Stimulated activated CD4-positive, alpha-beta T cell treated with anti-CD3 and anti-CD28 coated beads, TNF-alpha, amount 100 ng/mL, for 24 hours (primary cell): Measurements from ENCODE around the gene ARHGAP18.
A peak's percentile ranks its signal among the peaks of the same experiment; 100 is the strongest.

Source experiments
- DNase-seq, 3 experiments: peaks; one replicate each; pipeline ENCODE4 v3.0.0-alpha.2; 2020; ENCODE audit warnings: low read depth in 3 of 3

Gene ARHGAP18

GRCh38 chr6:129643968-129644367 is 66.0 kb downstream of the ARHGAP18 start:
- no peak for DNase-seq

DNA sequence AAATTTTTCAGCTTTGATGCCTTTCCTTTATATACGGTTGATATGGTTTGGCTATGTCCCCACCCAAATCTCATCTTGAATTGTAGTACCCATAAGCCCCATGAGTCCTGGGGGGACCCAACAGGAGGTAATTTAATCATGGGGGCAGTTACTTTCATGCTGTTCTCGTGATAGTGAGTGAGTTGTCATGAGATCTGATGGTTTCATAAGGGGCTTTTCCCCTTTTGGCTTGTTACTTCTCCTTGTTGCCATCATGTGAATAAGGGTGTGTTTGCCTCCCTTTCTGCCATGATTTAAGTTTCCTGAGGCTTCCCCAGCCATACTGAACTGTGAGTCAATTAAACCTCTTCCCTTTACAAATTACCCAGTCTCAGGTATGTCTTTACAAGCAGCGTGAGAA is 66.8 kb downstream of the ARHGAP18 start:
- no peak for DNase-seq

DNA sequence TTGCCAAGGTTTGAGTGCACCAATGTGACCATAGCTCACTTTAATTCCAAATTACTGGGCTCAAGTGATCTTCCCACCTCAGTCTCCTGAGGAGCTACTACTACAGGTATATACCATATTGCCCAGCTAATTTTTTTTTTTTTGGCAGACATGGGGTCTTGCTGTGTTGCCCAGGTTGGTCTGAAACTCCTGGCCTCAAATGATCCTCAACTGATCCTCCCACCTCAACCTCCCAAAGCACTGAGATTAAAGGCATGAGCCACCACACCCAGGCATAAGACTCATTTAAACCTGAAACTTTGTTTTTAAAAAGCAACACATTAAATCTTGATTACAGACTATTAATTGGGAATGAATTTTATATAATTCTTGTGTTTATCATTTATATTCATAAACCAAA is 67.7 kb downstream of the ARHGAP18 start:
- DNase-seq = no peak

GRCh38 chr6:129641344-129641743 is 68.6 kb downstream of the ARHGAP18 start:
- DNase-seq = no peak

- no peak for DNase-seq
Observed at GRCh38 chr6:129638686-129639085, 71.3 kb downstream of the ARHGAP18 start.

DNA sequence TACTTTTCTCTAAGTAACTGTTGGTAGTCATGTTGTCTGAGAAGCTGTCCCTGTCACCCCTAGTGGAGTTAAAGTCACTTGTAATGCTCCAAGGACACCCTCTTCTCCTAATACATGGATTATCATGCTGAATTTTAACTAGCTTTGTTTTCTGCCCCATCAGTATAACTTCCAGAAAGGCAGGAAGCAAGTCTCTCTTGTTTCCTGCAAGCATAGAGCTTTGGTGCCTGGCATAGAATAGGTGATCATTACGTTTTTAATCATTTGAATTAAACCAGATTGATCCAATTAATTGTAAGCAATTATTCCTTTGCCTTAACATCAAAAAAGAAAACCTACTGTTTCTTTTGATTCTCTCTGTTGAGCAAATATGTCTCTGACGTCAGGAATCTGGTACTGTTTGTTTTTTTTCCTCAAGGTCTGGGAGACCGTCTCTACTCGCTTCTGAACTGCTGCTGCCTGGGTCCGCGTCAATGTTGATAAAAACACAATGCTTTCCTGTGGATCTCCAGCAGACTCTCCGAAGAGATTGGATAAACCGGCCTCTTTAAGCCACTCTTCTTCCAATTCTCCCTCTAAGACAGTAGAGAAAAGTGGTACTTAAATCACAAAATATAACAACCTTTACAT is 71.8 kb downstream of the ARHGAP18 start:
- DNase-seq = no peak

DNA sequence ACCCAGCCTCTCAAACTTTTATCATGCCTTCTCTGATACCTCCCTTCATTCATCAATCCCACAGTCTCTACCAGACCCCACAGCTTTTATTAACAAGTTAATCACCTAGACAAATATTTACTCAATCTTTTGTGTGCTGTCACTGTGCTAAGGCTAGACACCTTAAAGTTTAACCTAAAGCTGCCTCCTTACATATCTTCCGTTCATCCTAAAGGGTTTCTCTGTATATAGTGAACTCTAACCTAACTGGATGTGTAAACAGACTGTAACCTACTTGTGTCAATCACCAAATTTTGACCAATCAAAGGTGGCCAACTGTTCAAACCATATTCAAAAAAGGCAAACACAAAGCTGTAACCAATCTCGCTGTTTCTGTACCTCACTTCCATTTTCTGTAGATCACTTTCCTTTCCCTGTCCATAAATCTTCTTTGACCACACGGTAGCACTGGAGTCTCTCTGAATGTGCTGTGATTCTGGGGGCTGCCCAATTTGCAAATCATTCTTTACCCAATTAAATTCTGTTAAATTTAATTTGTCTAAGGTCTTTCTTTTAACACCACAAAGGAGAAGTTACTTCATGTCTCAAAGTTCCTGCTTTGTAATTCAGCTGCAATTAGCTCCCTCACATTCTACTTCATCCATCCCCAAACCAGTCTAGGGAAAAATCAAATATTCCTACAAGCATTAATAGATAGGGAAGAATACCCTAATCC is 72.5 kb downstream of the ARHGAP18 start:
- DNase-seq = no peak

DNA sequence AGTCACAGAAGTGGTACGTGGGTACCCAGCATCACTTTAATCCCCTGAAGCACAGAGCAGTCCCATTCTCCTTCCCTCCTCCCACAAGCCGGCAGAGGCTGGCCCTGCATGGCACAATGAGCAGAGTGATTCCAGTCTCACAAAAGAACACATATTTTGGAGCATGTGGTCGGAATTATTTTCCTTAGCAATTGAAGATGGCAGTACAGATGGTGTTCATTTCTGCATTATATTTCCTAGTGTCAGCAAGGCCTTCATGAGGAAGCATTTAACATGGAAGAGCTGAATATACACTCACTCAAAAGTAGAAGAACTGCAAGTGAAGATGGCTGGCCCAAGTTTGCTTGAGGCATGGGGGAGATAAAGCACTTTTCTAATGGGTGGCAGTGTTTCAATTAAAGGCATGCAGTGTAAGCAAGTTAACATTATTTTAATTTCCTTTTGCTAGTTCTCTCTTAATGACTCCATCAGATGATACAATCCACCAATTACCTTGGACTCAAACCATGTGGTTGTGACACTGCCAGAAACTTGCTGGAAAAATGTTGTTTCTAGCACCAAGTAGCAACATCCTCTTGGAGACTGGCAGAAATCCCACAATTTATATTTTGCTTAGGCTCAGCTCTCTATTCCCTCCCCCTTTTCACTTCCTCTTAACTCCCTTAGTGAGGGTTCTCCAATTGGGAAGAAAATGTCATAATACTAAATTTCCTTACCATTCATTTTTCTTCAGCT is 74.4 kb downstream of the ARHGAP18 start:
- no peak for DNase-seq

GRCh38 chr6:129634411-129635230 is 75.4 kb downstream of the ARHGAP18 start:
- DNase-seq = no peak

DNA sequence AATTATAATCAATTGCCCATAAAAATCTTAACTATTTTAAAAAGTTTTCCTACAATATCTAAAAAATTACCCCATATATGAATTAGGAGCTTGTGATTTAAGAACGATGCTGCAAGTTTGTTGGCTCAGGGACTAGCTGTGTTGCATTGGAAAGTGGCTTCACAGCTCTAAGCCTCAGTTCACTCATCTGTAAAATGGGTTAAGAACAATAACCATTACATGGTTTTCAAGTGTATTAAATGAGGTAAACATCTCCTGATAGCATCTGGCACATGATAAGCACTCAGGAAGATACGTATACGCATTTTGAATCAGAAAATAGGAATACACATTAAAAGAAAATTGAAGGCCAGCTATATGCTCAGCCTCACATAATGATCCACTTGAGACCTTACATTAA is 76.4 kb downstream of the ARHGAP18 start:
- DNase-seq = no peak

GRCh38 chr6:129632172-129632613 is 77.8 kb downstream of the ARHGAP18 start:
- no peak for DNase-seq

GRCh38 chr6:129631070-129631469 is 78.9 kb downstream of the ARHGAP18 start:
- DNase-seq = no peak

- no peak for DNase-seq
Observed at GRCh38 chr6:129630596-129630995, 79.4 kb downstream of the ARHGAP18 start.

DNA sequence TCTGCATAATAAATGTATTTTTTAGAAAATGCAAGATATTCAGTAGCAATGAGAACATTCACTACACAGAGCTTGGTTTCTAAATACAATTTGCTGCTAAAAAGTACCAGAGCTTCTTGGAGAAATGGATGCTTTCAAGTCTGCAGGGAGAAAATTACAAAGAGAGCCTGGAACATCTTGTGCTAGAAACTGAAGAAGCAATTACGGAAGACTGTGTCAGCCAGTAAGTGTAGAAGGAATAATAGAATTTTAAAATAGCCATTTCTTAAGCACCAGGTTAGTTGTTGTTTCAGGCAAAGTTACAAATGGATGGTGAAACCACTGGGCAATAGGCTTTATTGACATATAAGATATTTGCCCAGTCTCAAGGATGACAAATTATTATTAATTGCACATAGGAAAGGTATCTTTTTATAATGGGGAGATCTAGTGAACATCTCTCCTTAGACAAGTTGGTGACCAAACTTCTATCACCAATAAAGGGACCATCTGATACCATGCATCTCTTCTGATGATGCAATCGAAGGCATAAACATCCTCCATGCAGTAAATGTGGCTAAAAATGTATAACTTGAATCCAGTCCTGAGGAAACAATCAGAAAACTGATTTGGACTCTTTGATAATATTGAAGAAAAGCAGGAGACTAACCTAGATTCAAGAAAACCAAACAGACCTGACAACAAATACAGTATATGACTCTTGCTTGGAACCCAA is 81.7 kb downstream of the ARHGAP18 start:
- DNase-seq = no peak

DNA sequence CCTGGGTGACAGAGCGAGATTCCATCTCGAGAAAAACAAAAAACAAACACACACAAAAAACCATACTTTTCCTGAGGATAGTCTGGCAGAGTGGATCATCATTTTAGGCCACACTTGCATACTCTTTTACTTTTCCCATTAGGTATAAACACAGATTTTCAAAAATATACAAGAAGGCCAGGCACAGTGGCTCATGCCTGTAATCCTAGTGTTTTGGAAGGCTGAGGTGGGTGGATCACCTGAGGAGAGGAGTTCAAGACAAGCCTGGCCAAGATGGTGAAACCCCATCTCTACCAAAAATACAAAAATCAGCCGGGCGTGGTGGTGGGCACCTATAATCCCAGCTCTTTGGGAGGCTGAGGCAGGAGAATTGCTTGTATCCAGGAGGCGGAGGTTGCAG is 85.5 kb downstream of the ARHGAP18 start:
- DNase-seq = no peak

DNA sequence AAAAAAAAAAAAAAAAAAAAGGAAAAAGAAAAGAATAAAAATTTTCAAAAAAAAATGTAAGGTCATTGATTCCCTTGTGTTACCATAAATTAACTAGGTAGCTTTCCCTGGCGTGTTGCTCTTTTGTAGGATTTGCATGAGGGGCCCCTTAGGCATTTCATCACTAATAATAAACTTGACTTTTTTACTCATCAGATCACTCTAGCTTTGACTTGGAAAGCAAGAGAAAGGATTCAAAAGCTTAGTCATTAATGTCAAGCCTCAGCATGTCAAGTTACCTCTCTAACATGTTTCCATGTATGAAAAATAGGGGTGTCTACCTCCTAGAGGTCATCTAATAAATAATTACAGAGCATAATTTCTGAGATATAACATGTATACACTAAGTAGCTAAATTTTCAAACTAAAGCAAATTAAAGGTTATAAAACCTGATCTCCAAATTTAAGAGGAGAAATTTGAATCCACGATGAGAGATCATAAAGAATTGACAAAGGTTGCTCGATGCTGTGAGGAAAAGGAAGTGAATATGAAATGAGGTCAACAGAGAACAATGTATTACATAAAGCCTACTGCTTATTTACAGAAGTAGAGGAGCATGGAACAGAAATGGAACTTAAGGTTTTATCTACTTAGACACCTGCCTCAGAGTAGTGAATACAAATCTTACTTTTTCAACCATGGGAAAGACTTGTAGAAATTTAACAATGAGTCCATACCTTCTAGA is 86.8 kb downstream of the ARHGAP18 start:
- DNase-seq = no peak

DNA sequence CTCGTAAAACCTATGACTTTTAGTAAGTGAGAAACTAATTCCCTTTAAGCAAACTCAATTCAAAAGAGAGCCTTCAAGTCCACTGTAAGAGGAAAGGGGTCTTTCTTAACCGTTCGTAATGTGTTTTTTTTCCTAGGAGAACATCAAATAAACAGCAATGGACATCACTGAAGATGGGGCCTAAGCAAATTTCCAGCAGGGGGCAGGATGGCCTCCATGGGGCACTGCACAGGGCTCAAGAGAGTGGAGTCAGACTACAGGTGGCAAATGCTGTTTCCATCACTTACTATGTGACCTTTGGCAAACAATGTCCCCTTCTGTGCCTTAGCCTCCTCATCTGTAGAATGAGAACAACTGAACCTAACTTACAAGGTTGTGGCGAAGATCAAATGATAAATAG is 88.7 kb downstream of the ARHGAP18 start:
- peak in 2 of 3 experiments; percentile 3 to 7 for DNase-seq

GRCh38 chr6:129620234-129620610 is 89.8 kb downstream of the ARHGAP18 start:
- DNase-seq = no peak

DNA sequence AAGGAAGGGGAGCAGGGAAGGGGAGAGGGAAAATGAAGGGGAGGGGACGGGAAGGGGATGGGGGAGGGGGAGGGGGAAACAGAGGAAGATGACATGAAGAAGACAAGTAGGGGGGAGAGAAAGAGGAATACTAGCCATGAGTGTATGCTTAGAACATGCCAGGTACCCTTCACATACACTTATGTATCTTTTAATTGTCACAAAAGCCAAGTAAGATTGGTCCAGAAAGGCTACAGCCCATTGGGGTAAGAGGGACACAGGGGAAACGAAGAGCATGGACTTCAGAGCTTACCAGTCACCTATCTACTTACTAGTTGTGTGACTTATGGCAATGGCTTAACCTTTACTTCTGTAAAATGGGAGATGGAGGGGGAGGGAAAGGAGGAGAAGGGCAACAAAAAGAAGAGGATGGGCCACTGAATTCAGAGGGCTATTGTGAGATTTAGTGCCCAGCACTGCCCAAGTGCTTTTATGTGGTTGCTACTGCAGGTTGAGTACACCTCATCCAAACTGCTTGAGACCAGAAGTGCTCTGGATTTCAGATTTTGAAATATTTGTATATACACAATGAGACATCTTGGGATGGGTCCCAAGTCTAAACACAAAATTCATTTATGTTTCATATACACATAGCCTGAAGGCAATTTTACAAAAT is 90.3 kb downstream of the ARHGAP18 start:
- no peak for DNase-seq

DNA sequence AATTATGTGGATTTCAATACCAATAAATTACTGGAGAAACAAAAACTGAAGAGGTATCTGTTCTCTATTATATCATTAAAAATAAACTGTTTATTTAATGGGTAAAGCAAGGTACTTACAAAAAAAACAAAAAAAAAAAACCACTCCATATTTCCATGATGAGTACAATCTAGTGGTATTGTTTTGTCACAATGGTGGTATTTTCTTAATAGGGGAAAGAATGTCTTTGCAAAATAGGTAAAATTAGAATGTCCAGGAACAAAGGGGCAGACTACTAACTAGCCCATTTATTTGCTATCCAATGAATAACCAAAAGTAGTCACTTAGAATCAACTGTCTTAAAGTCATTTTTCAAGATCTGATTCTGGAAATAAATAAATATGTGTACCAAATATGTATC is 92.0 kb downstream of the ARHGAP18 start:
- no peak for DNase-seq
